Fibroblast of lung (primary cell): ENCODE results near the gene TBC1D30.

Experiments
- CTCF ChIP-seq, 2 donors: IDR thresholded peaks in 1 of 2; conservative IDR thresholded peaks in 1 of 2; 1 replicate in 1 of 2; 2 replicates in 1 of 2; pipeline ENCODE4 v1.5.1; 2011 to 2012; ENCODE audit warnings: low read length in 2 of 2, control low read depth in 1 of 2, inconsistent platforms in 1 of 2, low read depth in 1 of 2, mild to moderate bottlenecking in 1 of 2
- EZH2 ChIP-seq: IDR thresholded peaks from 2 replicates; pipeline ENCODE4 v1.5.1; 2012; ENCODE audit warnings: low read length, control low read depth, mild to moderate bottlenecking; ENCODE audit errors: missing control alignments

- TF ChIP-seq CTCF (conservative IDR thresholded peaks at IDR 0.05 in 1 of 2, IDR thresholded peaks at IDR 0.05 in 1 of 2; ENCODE audit: low read depth in 1 of 2, low read length in 2 of 2) (no peak), EZH2 (no peak)
Observed at GRCh38 chr12:64821116-64821630, 3.3 kb upstream of the TBC1D30 start.
